Tibial artery (tissue), 4 donors: ENCODE results near the gene GALNT11.

ENCODE experiments used
- DNase-seq, 2 donors: peaks; one replicate each; pipeline ENCODE4 v3.0.0-alpha.2; 2019
- H3K27ac ChIP-seq, 2 donors: fragments of 200-600 bp; sonication (generic) in 1 of 2; 1 replicate in 1 of 2; 2 replicates in 1 of 2; pipeline ENCODE4 v1.5.1; 2018 to 2019; ENCODE audit warnings: mild to moderate bottlenecking in 1 of 2
- H3K27me3 ChIP-seq, 2 donors: fragments of 200-600 bp; sonication (generic) in 1 of 2; one replicate each; pipeline versions ENCODE4 v1.5.1 to v1.6.0; 2016 to 2019
- H3K36me3 ChIP-seq, 3 donors: fragments of 200-600 bp; sonication (generic) in 2 of 3; one replicate each; pipeline ENCODE4 v1.5.1; 2016 to 2019; ENCODE audit warnings: mild to moderate bottlenecking in 2 of 3
- H3K4me1 ChIP-seq, 4 donors: fragments of 200-600 bp; sonication (generic) in 2 of 4; 1 replicate in 3 of 4; 2 replicates in 1 of 4; pipeline ENCODE4 v1.5.1; 2016 to 2019
- H3K4me3 ChIP-seq, 2 donors: fragments of 200-600 bp; sonication (generic) in 1 of 2; 1 replicate in 1 of 2; 2 replicates in 1 of 2; pipeline ENCODE4 v1.5.1; 2018 to 2019; ENCODE audit warnings: mild to moderate bottlenecking in 2 of 2
- H3K9me3 ChIP-seq, 3 donors: fragments of 200-600 bp; sonication (generic) in 1 of 3; one replicate each; pipeline ENCODE4 v1.5.1; 2016 to 2019
- CTCF ChIP-seq, 2 experiments: fragments of 200-600 bp in 1 of 2; fragments of 450-650 bp in 1 of 2; IDR thresholded peaks; one replicate each; pipeline ENCODE4 v1.5.1; 2017 to 2019; ENCODE audit warnings: antibody characterized with exemption in 2 of 2, mild to moderate bottlenecking in 1 of 2, moderate library complexity in 1 of 2
- intact Hi-C: fragments of 100-400 bp; cut with DNase I; formaldehyde crosslinking; loops from one replicate; pipeline ENCODE4 v1.15.0; 2023; ENCODE audit warnings: low total_unique reads

The GALNT11 gene

GRCh38 chr7:152120776-152121175 is 95.3 kb downstream of the GALNT11 start:
- Histone ChIP-seq H3K4me1 (no peaks in the 10 kb centered on the region), H3K36me3 (peaks cover 76 to 96% (median 81%) of the 10 kb centered on the region in 3 donors), H3K9me3 (peaks cover 0 to 9% (median 5%) of the 10 kb centered on the region in 3 donors), H3K27me3 (no peaks in the 10 kb centered on the region), H3K27ac (no peak overlapping the region), H3K4me3 (no peak overlapping the region)
- TF ChIP-seq CTCF (IDR thresholded peaks at IDR 0.05) = no peak
- DNase-seq = no peak
- intact Hi-C loops = no loop called here

GRCh38 chr7:152121432-152121831 is 96.0 kb downstream of the GALNT11 start:
- no peaks in the 10 kb centered on the region for H3K27me3 ChIP-seq

GRCh38 chr7:152122540-152122939 is 97.1 kb downstream of the GALNT11 start:
- intact Hi-C loops = no loop called here
- no peaks in the 10 kb centered on the region for H3K4me1 ChIP-seq

More at GRCh38 chr7:152121432-152121831, 96.0 kb downstream of the GALNT11 start:
- no peak for TF ChIP-seq CTCF (IDR thresholded peaks at IDR 0.05)
- Histone ChIP-seq H3K27ac (no peak overlapping the region), H3K9me3 (peaks cover 0 to 9% (median 5%) of the 10 kb centered on the region in 3 donors), H3K4me1 (no peaks in the 10 kb centered on the region), H3K4me3 (no peak overlapping the region), H3K36me3 (peaks cover 76 to 95% (median 86%) of the 10 kb centered on the region in 3 donors)
- no peak for DNase-seq
- intact Hi-C loops = no loop called here

GRCh38 chr7:152126741-152127140 is 101.3 kb downstream of the GALNT11 start:
- no peak overlapping the region for H3K4me3 ChIP-seq
- H3K27me3 ChIP-seq = no peaks in the 10 kb centered on the region
- TF ChIP-seq CTCF (IDR thresholded peaks at IDR 0.05) = no peak
- no peak for DNase-seq
- intact Hi-C loops = no loop called here
- no peaks in the 10 kb centered on the region for H3K4me1 ChIP-seq
- H3K9me3 ChIP-seq = peaks cover 0 to 9% (median 5%) of the 10 kb centered on the region in 3 donors
- no peak overlapping the region for H3K27ac ChIP-seq
- peaks cover 56 to 92% (median 82%) of the 10 kb centered on the region in 3 donors for H3K36me3 ChIP-seq

More at GRCh38 chr7:152122540-152122939, 97.1 kb downstream of the GALNT11 start:
- Histone ChIP-seq H3K27me3 (no peaks in the 10 kb centered on the region), H3K4me3 (no peak overlapping the region), H3K36me3 (peaks cover 75 to 96% (median 90%) of the 10 kb centered on the region in 3 donors), H3K27ac (no peak overlapping the region), H3K9me3 (peaks cover 0 to 9% (median 5%) of the 10 kb centered on the region in 3 donors)
- no peak for DNase-seq
- no peak for TF ChIP-seq CTCF (IDR thresholded peaks at IDR 0.05)

- Histone ChIP-seq H3K9me3 (peaks cover 0 to 9% (median 5%) of the 10 kb centered on the region in 3 donors), H3K36me3 (peaks cover 58 to 92% (median 82%) of the 10 kb centered on the region in 3 donors), H3K27me3 (no peaks in the 10 kb centered on the region), H3K27ac (no peak overlapping the region), H3K4me3 (no peak overlapping the region), H3K4me1 (no peaks in the 10 kb centered on the region)
- no peak for DNase-seq
- TF ChIP-seq CTCF (IDR thresholded peaks at IDR 0.05) = no peak
- intact Hi-C loops = no loop called here
Observed at GRCh38 chr7:152127229-152127628, 101.8 kb downstream of the GALNT11 start.

GRCh38 chr7:152128252-152128651 is 102.8 kb downstream of the GALNT11 start:
- TF ChIP-seq CTCF (IDR thresholded peaks at IDR 0.05) = no peak
- no peaks in the 10 kb centered on the region for H3K4me1 ChIP-seq
- H3K27ac ChIP-seq = no peak overlapping the region
- DNase-seq = no peak
- intact Hi-C loops = no loop called here
- H3K9me3 ChIP-seq = peaks cover 0 to 9% (median 5%) of the 10 kb centered on the region in 3 donors
- peaks cover 51 to 92% (median 76%) of the 10 kb centered on the region in 3 donors for H3K36me3 ChIP-seq
- H3K4me3 ChIP-seq = no peak overlapping the region
- H3K27me3 ChIP-seq = no peaks in the 10 kb centered on the region
